Gastrocnemius medialis (tissue), 4 donors: ENCODE measurements around the gene MEGF6.

Experiments
- POLR2A ChIP-seq, 2 donors: fragments of 450-650 bp; IDR thresholded peaks; one replicate each; pipeline ENCODE4 v1.6.1; 2017; ENCODE audit warnings: antibody characterized with exemption in 2 of 2, mild to moderate bottlenecking in 2 of 2, moderate library complexity in 2 of 2
- TF ChIP-seq, protein P1 (sequence below), 5 experiments: fragments of 450-650 bp in 3 of 5; fragments of 200-600 bp in 2 of 5; sonication (generic) in 2 of 5; IDR thresholded peaks in 4 of 5; conservative IDR thresholded peaks in 1 of 5; 1 replicate in 4 of 5; 2 replicates in 1 of 5; pipeline ENCODE4 v1.5.1; 2016 to 2019; ENCODE audit warnings: antibody characterized with exemption in 5 of 5, mild to moderate bottlenecking in 3 of 5, moderate library complexity in 3 of 5

DNA sequence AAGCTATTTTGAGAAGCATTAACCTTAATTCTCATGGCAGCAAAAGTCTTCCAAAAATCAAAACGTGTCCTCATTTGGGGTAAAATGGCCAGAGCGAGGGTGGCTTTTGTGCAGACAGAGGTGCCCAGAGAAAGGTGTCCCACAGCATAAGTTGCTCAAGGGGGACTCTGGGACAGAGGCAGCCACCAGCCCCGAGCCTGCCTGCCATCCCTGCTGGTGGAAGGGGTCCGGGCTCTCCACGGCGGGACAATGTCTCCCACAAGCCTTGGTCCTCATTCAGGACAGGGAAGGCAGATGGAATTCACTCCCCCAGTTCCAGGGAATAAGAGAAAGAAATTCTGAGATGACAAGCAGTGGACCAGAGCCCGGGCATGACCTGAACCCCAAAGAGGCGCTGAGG is 169.4 kb downstream of the MEGF6 start:
- TF ChIP-seq, protein P1, sequence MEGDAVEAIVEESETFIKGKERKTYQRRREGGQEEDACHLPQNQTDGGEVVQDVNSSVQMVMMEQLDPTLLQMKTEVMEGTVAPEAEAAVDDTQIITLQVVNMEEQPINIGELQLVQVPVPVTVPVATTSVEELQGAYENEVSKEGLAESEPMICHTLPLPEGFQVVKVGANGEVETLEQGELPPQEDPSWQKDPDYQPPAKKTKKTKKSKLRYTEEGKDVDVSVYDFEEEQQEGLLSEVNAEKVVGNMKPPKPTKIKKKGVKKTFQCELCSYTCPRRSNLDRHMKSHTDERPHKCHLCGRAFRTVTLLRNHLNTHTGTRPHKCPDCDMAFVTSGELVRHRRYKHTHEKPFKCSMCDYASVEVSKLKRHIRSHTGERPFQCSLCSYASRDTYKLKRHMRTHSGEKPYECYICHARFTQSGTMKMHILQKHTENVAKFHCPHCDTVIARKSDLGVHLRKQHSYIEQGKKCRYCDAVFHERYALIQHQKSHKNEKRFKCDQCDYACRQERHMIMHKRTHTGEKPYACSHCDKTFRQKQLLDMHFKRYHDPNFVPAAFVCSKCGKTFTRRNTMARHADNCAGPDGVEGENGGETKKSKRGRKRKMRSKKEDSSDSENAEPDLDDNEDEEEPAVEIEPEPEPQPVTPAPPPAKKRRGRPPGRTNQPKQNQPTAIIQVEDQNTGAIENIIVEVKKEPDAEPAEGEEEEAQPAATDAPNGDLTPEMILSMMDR (IDR thresholded peaks at IDR 0.05 in 4 of 5, conservative IDR thresholded peaks at IDR 0.05 in 1 of 5) = no peak
- TF ChIP-seq POLR2A (IDR thresholded peaks at IDR 0.05) = no peak
